T47D (cell line): Measurements from ENCODE around the gene ZNF385B.

ENCODE experiments used
- DNase-seq, 2 experiments: peaks; one replicate each; pipeline versions ENCODE4 v3.0.0 to v3.0.0-alpha.2; 2011 to 2012; ENCODE audit warnings: low read depth in 1 of 2, low spot score in 1 of 2
- JUND ChIP-seq: IDR thresholded peaks from 2 replicates; pipeline ENCODE4 v1.6.1; 2012; ENCODE audit warnings: low read depth
- in situ Hi-C: cut with HindIII; loops from 2 replicates; pipeline ENCODE4 v1.10.0; 2016; ENCODE audit warnings: low sequenced_read_pairs, low pct_unique_long_range_greater_than_20kb

Gene ZNF385B

GRCh38 chr2:179692610-179693009, 168.8 kb downstream of the ZNF385B start:
- DNase-seq = no peak
- TF ChIP-seq JUND = no peak
- in situ Hi-C loops = no loop called here

- in situ Hi-C loops = no loop called here
- no peak for TF ChIP-seq JUND
- no peak for DNase-seq
Observed at GRCh38 chr2:179692043-179692442, 169.4 kb downstream of the ZNF385B start.

- no peak for TF ChIP-seq JUND
- in situ Hi-C loops = no loop called here
- DNase-seq = no peak
Observed at GRCh38 chr2:179691235-179691634, 170.2 kb downstream of the ZNF385B start.

- TF ChIP-seq JUND = no peak
- DNase-seq = no peak
- in situ Hi-C loops = no loop called here
Observed at GRCh38 chr2:179686718-179687342, 174.6 kb downstream of the ZNF385B start.

GRCh38 chr2:179686069-179686468, 175.3 kb downstream of the ZNF385B start:
- TF ChIP-seq JUND = no peak
- in situ Hi-C loops = no loop called here
- DNase-seq = no peak

- no peak for TF ChIP-seq JUND
- in situ Hi-C loops = no loop called here
- DNase-seq = no peak
Observed at GRCh38 chr2:179685146-179685545, 176.3 kb downstream of the ZNF385B start.

GRCh38 chr2:179682756-179683155, 178.7 kb downstream of the ZNF385B start:
- no peak for DNase-seq
- in situ Hi-C loops = no loop called here
- no peak for TF ChIP-seq JUND

- in situ Hi-C loops = no loop called here
- TF ChIP-seq JUND = no peak
- no peak for DNase-seq
Observed at GRCh38 chr2:179677746-179678505, 183.5 kb downstream of the ZNF385B start.

GRCh38 chr2:179677077-179677688, 184.2 kb downstream of the ZNF385B start:
- in situ Hi-C loops = no loop called here
- no peak for TF ChIP-seq JUND
- DNase-seq = no peak

- no peak for DNase-seq
- in situ Hi-C loops = no loop called here
- no peak for TF ChIP-seq JUND
Observed at GRCh38 chr2:179675435-179675834, 186.0 kb downstream of the ZNF385B start.

- TF ChIP-seq JUND = no peak
- in situ Hi-C loops = no loop called here
- no peak for DNase-seq
Observed at GRCh38 chr2:179671043-179671981, 190.1 kb downstream of the ZNF385B start.

- TF ChIP-seq JUND = no peak
- no peak for DNase-seq
- in situ Hi-C loops = no loop called here
Observed at GRCh38 chr2:179669196-179669595, 192.2 kb downstream of the ZNF385B start.
